Neural cell (in vitro differentiated cells): ENCODE results near the gene C4orf51. TPM values are rescaled to one million over a fixed set of nuclear protein-coding genes. Genes with fewer than 3 reads are reported as not detected.

Experiments
- H2AFZ ChIP-seq: fragments of 200-600, 300-800 bp; sonication (generic), shearing (Covaris generic); 2 replicates; pipeline ENCODE4 v1.6.0; 2014; ENCODE audit warnings: low read depth, mild to moderate bottlenecking, antibody characterized with exemption, low read length, moderate library complexity
- H3F3A ChIP-seq: fragments of 200-600 bp; shearing (Covaris generic); 2 replicates; pipeline ENCODE4 v1.6.1; 2016; ENCODE audit warnings: mild to moderate bottlenecking, moderate library complexity, mixed read lengths, antibody characterized with exemption, low read length; ENCODE audit not compliant: insufficient read depth, poor library complexity, severe bottlenecking
- H3K27ac ChIP-seq: fragments of 200-600, 300-800 bp; sonication (generic), shearing (Covaris generic); 2 replicates; pipeline ENCODE4 v1.5.1; 2014; ENCODE audit warnings: mild to moderate bottlenecking, low read length, moderate library complexity
- H3K27me3 ChIP-seq: fragments of 300-800, 200-600 bp; sonication (generic), shearing (Covaris generic); 2 replicates; pipeline ENCODE4 v1.6.0; 2014; ENCODE audit warnings: mild to moderate bottlenecking, low read depth, low read length, moderate library complexity; ENCODE audit not compliant: insufficient read depth
- H3K36me3 ChIP-seq: fragments of 300-800, 200-600 bp; sonication (generic), shearing (Covaris generic); 2 replicates; pipeline ENCODE4 v1.5.1; 2014; ENCODE audit warnings: mild to moderate bottlenecking, antibody characterized with exemption, low read length, moderate library complexity; ENCODE audit not compliant: insufficient read depth
- H3K4me2 ChIP-seq: fragments of 300-800, 200-600 bp; sonication (generic), shearing (Covaris generic); 2 replicates; pipeline ENCODE4 v1.6.0; 2014; ENCODE audit warnings: mild to moderate bottlenecking, low read length
- H3K4me3 ChIP-seq: fragments of 300-800, 200-600 bp; sonication (generic), shearing (Covaris generic); 2 replicates; pipeline ENCODE4 v1.5.1; 2014; ENCODE audit warnings: mild to moderate bottlenecking, low read length, moderate library complexity
- H3K79me2 ChIP-seq: fragments of 200-600 bp; shearing (Covaris generic); replicated peaks from 2 replicates; pipeline ENCODE4 v1.6.0; 2014; ENCODE audit warnings: mild to moderate bottlenecking, low read length, moderate library complexity; ENCODE audit not compliant: insufficient read depth
- H3K9ac ChIP-seq: fragments of 300-800, 200-600 bp; sonication (generic), shearing (Covaris generic); 2 replicates; pipeline ENCODE4 v1.6.1; 2016; ENCODE audit warnings: mild to moderate bottlenecking, low read length, mixed read lengths
- H3K9me2 ChIP-seq: fragments of 200-600 bp; shearing (Covaris generic); 2 replicates; pipeline ENCODE4 v1.6.1; 2016; ENCODE audit warnings: mild to moderate bottlenecking, low read length, mixed read lengths; ENCODE audit not compliant: insufficient read depth
- H3K9me3 ChIP-seq: fragments of 200-600, 300-800 bp; sonication (generic), shearing (Covaris generic); 2 replicates; pipeline ENCODE4 v1.6.1; 2016; ENCODE audit warnings: mild to moderate bottlenecking, mixed run types, low read length, moderate library complexity, mixed read lengths
- H4K20me1 ChIP-seq: fragments of 200-600 bp; shearing (Covaris generic); 2 replicates; pipeline ENCODE4 v1.6.1; 2016; ENCODE audit warnings: mild to moderate bottlenecking, mixed run types; ENCODE audit not compliant: insufficient read depth
- EP300 ChIP-seq: fragments of 450-650 bp; conservative IDR thresholded peaks from 2 replicates; pipeline ENCODE4 v1.6.1; 2014; ENCODE audit warnings: antibody characterized with exemption, mild to moderate bottlenecking, moderate library complexity; ENCODE audit not compliant: poor library complexity, severe bottlenecking
- EZH2 ChIP-seq: fragments of 200-600, 300-800 bp; shearing (Covaris generic), sonication (generic); IDR thresholded peaks from 2 replicates; pipeline ENCODE4 v1.6.1; 2014; ENCODE audit warnings: antibody characterized with exemption, low read length, borderline replicate concordance, mild to moderate bottlenecking; ENCODE audit not compliant: insufficient read depth, poor library complexity, severe bottlenecking
- MXI1 ChIP-seq: fragments of 450-650 bp; conservative IDR thresholded peaks from 2 replicates; pipeline ENCODE4 v1.6.1; 2014; ENCODE audit warnings: antibody characterized with exemption, mild to moderate bottlenecking; ENCODE audit not compliant: poor library complexity, severe bottlenecking
- POLR2AphosphoS5 ChIP-seq: IDR thresholded peaks from 2 replicates; pipeline ENCODE4 v1.6.1; 2012
- RAD21 ChIP-seq: fragments of 450-650 bp; conservative IDR thresholded peaks from 2 replicates; pipeline ENCODE4 v1.6.1; 2014; ENCODE audit warnings: antibody characterized with exemption, mild to moderate bottlenecking, moderate library complexity
- SMC3 ChIP-seq: fragments of 450-650 bp; conservative IDR thresholded peaks from 2 replicates; pipeline ENCODE4 v1.6.1; 2014; ENCODE audit warnings: antibody characterized with exemption, mild to moderate bottlenecking, moderate library complexity; ENCODE audit not compliant: poor library complexity
- TAF1 ChIP-seq: IDR thresholded peaks from 2 replicates; pipeline ENCODE4 v1.6.1; 2012; ENCODE audit warnings: low read depth
- polyA plus RNA-seq: library from polyadenylated mRNA; depleted of rRNA; stranded (reverse); fragments of >200 nt; gene quantifications from 2 replicates; pipeline ENCODE4 v1.2.3, GENCODE V29; 2014
- TF ChIP-seq, protein P1 (sequence below): fragments of 450-650 bp; IDR thresholded peaks from 2 replicates; pipeline ENCODE4 v1.5.1; 2014; ENCODE audit warnings: antibody characterized with exemption, mild to moderate bottlenecking, moderate library complexity; ENCODE audit not compliant: poor library complexity, severe bottlenecking
- TF ChIP-seq, protein P2 (sequence below): IDR thresholded peaks from 2 replicates; pipeline ENCODE4 v1.6.1; 2012; ENCODE audit warnings: borderline replicate concordance

The C4orf51 gene
- polyA plus RNA-seq, 1 donor from 2014 or later, result not detected

DNA sequence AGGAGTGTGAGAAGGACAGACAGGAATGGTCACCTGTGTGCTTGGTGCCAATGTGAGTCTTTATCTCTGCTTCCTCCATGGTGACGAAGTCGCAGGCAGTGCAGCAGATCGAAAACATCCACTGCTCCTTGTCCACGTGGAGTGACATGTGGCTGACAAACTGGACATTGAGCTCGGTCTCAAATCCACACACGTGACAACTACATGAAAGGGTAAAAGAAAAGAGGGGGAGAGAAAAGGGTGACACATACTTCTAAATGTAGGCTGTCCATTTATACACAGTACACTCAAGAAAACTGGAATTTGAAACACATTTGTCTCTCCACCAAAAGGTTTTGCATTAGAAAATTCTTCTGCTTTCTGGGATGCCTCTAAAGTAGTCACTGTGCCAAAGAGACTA, 94.5 kb downstream of the C4orf51 start:
- H4K20me1 ChIP-seq, result no peaks in the 10 kb centered on the region
- no peaks in the 10 kb centered on the region for H3F3A ChIP-seq
- H3K79me2 ChIP-seq, result no peaks in the 10 kb centered on the region
- H3K4me2 ChIP-seq, result no peak overlapping the region
- H3K27me3 ChIP-seq, result no peaks in the 10 kb centered on the region
- H3K9ac ChIP-seq, result no peak overlapping the region
- H3K9me3 ChIP-seq, result no peaks in the 10 kb centered on the region
- peaks cover 4% of the 10 kb centered on the region for H3K36me3 ChIP-seq
- no peak overlapping the region for H3K4me3 ChIP-seq
- H3K27ac ChIP-seq, result no peak overlapping the region
- TF ChIP-seq, protein P1, sequence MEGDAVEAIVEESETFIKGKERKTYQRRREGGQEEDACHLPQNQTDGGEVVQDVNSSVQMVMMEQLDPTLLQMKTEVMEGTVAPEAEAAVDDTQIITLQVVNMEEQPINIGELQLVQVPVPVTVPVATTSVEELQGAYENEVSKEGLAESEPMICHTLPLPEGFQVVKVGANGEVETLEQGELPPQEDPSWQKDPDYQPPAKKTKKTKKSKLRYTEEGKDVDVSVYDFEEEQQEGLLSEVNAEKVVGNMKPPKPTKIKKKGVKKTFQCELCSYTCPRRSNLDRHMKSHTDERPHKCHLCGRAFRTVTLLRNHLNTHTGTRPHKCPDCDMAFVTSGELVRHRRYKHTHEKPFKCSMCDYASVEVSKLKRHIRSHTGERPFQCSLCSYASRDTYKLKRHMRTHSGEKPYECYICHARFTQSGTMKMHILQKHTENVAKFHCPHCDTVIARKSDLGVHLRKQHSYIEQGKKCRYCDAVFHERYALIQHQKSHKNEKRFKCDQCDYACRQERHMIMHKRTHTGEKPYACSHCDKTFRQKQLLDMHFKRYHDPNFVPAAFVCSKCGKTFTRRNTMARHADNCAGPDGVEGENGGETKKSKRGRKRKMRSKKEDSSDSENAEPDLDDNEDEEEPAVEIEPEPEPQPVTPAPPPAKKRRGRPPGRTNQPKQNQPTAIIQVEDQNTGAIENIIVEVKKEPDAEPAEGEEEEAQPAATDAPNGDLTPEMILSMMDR, result no peak
- TF ChIP-seq EZH2, result no peak
- TF ChIP-seq POLR2AphosphoS5, result no peak
- H3K9me2 ChIP-seq, result no peaks in the 10 kb centered on the region
- no peak overlapping the region for H2AFZ ChIP-seq

DNA sequence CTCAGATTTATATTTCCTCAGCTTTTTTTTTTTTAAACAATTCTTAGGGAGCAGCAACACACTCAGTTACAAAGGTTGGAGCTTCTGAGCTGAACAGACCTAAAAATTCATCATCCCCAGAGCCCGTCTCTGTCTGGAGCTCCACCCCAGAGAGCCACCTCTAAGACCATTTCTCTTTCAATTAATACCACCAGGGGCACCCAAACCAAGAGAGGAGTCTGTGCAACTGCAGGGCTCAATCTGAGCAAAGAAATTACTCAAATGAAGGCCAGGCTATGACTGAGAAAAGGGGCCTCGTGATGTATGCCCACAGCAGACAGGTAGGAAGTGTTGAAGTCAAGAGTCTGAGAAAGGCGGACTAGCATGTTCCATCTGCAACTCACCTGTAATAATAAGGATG, 95.5 kb downstream of the C4orf51 start:
- no peaks in the 10 kb centered on the region for H3K79me2 ChIP-seq
- H3K36me3 ChIP-seq, result peaks cover 4% of the 10 kb centered on the region
- no peak overlapping the region for H3K9ac ChIP-seq

More for the DNA sequence above, 95.5 kb downstream of the C4orf51 start:
- Histone ChIP-seq H3K4me2 (no peak overlapping the region), H2AFZ (no peak overlapping the region), H4K20me1 (no peaks in the 10 kb centered on the region), H3K27ac (no peak overlapping the region), H3K9me2 (no peaks in the 10 kb centered on the region), H3K4me3 (no peak overlapping the region), H3K9me3 (no peaks in the 10 kb centered on the region), H3K27me3 (no peaks in the 10 kb centered on the region), H3F3A (no peaks in the 10 kb centered on the region)
- TF ChIP-seq, protein P1, result no peak
- TF ChIP-seq EZH2 (no peak), RAD21 (no peak), TAF1 (no peak), EP300 (no peak), SMC3 (no peak), MXI1 (no peak), POLR2AphosphoS5 (no peak)
- TF ChIP-seq, protein P2, sequence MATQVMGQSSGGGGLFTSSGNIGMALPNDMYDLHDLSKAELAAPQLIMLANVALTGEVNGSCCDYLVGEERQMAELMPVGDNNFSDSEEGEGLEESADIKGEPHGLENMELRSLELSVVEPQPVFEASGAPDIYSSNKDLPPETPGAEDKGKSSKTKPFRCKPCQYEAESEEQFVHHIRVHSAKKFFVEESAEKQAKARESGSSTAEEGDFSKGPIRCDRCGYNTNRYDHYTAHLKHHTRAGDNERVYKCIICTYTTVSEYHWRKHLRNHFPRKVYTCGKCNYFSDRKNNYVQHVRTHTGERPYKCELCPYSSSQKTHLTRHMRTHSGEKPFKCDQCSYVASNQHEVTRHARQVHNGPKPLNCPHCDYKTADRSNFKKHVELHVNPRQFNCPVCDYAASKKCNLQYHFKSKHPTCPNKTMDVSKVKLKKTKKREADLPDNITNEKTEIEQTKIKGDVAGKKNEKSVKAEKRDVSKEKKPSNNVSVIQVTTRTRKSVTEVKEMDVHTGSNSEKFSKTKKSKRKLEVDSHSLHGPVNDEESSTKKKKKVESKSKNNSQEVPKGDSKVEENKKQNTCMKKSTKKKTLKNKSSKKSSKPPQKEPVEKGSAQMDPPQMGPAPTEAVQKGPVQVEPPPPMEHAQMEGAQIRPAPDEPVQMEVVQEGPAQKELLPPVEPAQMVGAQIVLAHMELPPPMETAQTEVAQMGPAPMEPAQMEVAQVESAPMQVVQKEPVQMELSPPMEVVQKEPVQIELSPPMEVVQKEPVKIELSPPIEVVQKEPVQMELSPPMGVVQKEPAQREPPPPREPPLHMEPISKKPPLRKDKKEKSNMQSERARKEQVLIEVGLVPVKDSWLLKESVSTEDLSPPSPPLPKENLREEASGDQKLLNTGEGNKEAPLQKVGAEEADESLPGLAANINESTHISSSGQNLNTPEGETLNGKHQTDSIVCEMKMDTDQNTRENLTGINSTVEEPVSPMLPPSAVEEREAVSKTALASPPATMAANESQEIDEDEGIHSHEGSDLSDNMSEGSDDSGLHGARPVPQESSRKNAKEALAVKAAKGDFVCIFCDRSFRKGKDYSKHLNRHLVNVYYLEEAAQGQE, result no peak
